ENCODE measurements around the gene SLK. TPM values are rescaled to one million over a fixed set of nuclear protein-coding genes. Genes with fewer than 3 reads are reported as not detected.

The SLK gene
- total RNA-seq, 1 donor from 2014 or later: 42.7 TPM

DNA sequence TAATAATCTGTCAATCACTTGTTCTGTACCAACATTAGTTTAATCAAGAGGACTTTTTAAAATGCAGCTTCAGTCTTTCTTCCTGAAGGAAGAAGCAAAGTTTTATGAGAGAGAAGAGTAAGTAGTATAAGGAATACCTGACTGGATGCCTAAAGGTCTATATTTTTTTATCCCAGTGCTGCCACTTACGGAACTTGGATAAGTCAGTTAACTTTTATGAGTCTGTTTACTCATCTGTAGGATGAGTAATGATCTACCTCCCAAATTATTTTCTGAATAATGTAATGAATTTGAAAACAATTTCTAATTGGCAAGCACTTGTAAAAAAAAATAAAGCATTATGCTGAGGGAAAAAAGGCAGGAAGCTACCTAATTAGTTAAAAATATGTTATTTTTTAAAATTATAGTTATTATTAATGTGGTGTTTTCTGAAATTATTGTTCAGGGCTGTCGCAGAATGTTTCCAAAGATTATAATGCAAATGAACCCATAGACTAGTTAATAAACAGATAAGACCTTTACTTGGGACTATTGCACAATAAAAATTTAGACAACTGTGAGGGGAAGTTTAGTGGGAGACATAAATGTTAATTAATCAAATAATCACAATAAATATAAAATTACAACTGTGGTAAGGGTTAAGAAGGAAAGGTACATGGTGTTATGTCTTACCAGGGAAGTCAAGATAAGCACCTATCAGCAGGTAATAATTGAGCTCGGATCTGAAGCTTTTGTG, 24.6 kb downstream of the SLK start:
- H3K27me3 Mint-ChIP-seq (ENCODE audit: insufficient read depth, low read depth): no peaks in the 10 kb centered on the region
- no peaks in the 10 kb centered on the region for H3K9me3 Mint-ChIP-seq
- Histone ChIP-seq H3K4me3 (no peak overlapping the region), H3K27me3 (no peaks in the 10 kb centered on the region), H3K27ac (no peak overlapping the region), H3K4me1 (no peaks in the 10 kb centered on the region), H3K36me3 (peaks cover 4% of the 10 kb centered on the region), H3F3A (ENCODE audit: low read depth) (no peaks in the 10 kb centered on the region), H3K9ac (no peak overlapping the region), H3K9me3 (ENCODE audit: low read depth) (no peaks in the 10 kb centered on the region), H3K4me2 (no peak overlapping the region), H4K20me1 (ENCODE audit: low read depth) (no peaks in the 10 kb centered on the region), H2AFZ (replicated peaks) (no peak overlapping the region), H3K79me2 (ENCODE audit: low read depth) (no peaks in the 10 kb centered on the region)
- H3K4me1 Mint-ChIP-seq: no peaks in the 10 kb centered on the region
- no peak overlapping the region for H3K27ac Mint-ChIP-seq
- peaks cover 22% of the 10 kb centered on the region for H3K36me3 Mint-ChIP-seq
- TF ChIP-seq EZH2 (IDR thresholded peaks at IDR 0.05) (no peak), EZH2phosphoT487 (IDR thresholded peaks at IDR 0.05) (no peak), CTCF (IDR thresholded peaks at IDR 0.05) (no peak)
- H3K4me3 Mint-ChIP-seq: no peak overlapping the region
- DNase-seq (ENCODE audit: low spot score): no peak

DNA sequence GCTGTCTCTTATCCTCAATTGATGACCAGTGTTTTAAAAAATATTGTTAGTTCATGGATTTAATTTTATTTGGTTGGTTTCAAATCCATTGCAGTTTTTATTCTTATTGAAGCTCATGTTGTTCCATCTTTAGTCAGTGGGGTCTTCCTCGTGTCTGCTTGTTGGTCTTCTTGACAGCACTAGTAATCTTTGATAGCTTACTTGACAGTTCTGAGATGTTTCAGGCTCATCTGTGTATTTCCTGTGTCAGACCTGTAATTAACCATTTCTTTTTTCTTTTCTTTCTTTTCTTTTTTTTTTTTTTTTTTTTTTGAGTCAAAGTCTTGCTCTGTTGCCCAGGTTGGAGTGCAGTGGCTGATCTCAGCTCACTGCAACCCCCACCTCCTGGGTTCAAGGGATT, 28.2 kb downstream of the SLK start:
- Histone ChIP-seq H3K9ac (no peak overlapping the region), H3K79me2 (ENCODE audit: low read depth) (no peaks in the 10 kb centered on the region), H3K27me3 (no peaks in the 10 kb centered on the region), H2AFZ (replicated peaks) (no peak overlapping the region), H3K4me2 (no peak overlapping the region), H3K9me3 (ENCODE audit: low read depth) (no peaks in the 10 kb centered on the region), H3K4me1 (no peaks in the 10 kb centered on the region), H3K36me3 (peaks cover 11% of the 10 kb centered on the region), H3F3A (ENCODE audit: low read depth) (no peaks in the 10 kb centered on the region), H3K27ac (no peak overlapping the region), H4K20me1 (ENCODE audit: low read depth) (no peaks in the 10 kb centered on the region), H3K4me3 (no peak overlapping the region)
- H3K36me3 Mint-ChIP-seq: peaks cover 28% of the 10 kb centered on the region
- H3K9me3 Mint-ChIP-seq: no peaks in the 10 kb centered on the region
- no peak for TF ChIP-seq EZH2phosphoT487 (IDR thresholded peaks at IDR 0.05)
- no peak for TF ChIP-seq CTCF (IDR thresholded peaks at IDR 0.05)
- H3K27me3 Mint-ChIP-seq (ENCODE audit: insufficient read depth, low read depth): no peaks in the 10 kb centered on the region
- no peak overlapping the region for H3K4me3 Mint-ChIP-seq
- H3K27ac Mint-ChIP-seq: no peak overlapping the region
- DNase-seq (ENCODE audit: low spot score): no peak
- no peaks in the 10 kb centered on the region for H3K4me1 Mint-ChIP-seq

- TF ChIP-seq CTCF (IDR thresholded peaks at IDR 0.05) (no peak), EZH2 (IDR thresholded peaks at IDR 0.05) (no peak), EZH2phosphoT487 (IDR thresholded peaks at IDR 0.05) (no peak)
- Histone ChIP-seq H3K36me3 (peaks cover 7% of the 10 kb centered on the region), H3K4me2 (no peak overlapping the region), H3K4me1 (no peaks in the 10 kb centered on the region), H3K79me2 (ENCODE audit: low read depth) (no peaks in the 10 kb centered on the region), H3K27ac (no peak overlapping the region), H2AFZ (replicated peaks) (no peak overlapping the region), H3K9me3 (ENCODE audit: low read depth) (no peaks in the 10 kb centered on the region), H4K20me1 (ENCODE audit: low read depth) (no peaks in the 10 kb centered on the region), H3K9ac (no peak overlapping the region), H3K27me3 (no peaks in the 10 kb centered on the region), H3F3A (ENCODE audit: low read depth) (no peaks in the 10 kb centered on the region), H3K4me3 (no peak overlapping the region)
- peaks cover 33% of the 10 kb centered on the region for H3K36me3 Mint-ChIP-seq
- H3K4me1 Mint-ChIP-seq: no peaks in the 10 kb centered on the region
- no peak overlapping the region for H3K4me3 Mint-ChIP-seq
- no peak for DNase-seq (ENCODE audit: low spot score)
- no peaks in the 10 kb centered on the region for H3K9me3 Mint-ChIP-seq
- H3K27me3 Mint-ChIP-seq (ENCODE audit: insufficient read depth, low read depth): no peaks in the 10 kb centered on the region
- H3K27ac Mint-ChIP-seq: no peak overlapping the region
These were observed 31.9 kb downstream of the SLK start for GRCh38 chr10:103998805-103999204.

Measured in neural progenitor cell (in vitro differentiated cells).